ENCODE results near the gene GTF3C2.

Gene GTF3C2

DNA sequence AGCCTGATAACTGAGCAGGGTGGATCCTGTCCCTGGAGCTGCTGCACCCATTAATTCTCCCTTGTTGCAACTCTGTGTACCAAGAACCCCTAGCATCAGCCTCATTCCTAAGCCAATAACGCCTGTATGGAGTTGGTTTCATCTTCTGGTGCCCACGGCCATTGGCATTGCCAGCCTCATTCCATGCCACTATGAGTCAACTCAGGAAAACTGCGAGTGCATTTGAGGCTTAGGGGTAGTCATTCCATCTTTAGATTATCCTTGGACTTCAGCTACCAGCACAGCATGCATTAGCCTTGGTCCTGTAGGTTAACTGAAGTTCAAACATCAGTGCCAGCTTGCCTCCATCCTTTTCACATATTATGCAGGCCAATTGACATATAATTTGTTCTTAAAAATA, 75.7 kb downstream of the GTF3C2 start:
- no peak for TF ChIP-seq CREB1 (IDR thresholded peaks at IDR 0.05; ENCODE audit: low read depth)

DNA sequence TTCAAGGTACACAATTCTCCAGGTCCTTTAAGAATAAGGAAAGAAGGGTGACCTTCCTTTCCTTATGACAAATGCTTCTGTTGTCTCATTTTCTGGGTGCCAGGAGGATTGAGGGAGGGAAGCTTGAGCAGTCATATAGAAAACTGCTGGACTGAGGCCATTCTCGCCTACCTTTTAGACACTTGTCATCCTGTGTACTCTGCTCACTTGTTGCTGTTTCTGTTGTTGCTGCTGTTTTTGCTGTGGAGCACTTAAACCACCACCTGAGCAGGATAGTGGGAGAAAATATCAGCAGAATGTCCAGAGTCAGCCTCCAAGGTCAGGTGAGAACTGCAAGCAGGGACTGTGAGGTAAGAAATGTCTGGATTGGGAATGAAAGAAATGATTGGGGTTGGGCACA, 78.6 kb downstream of the GTF3C2 start:
- TF ChIP-seq ZBTB7A (IDR thresholded peaks at IDR 0.05; ENCODE audit: low read depth) (no peak), CEBPB (IDR thresholded peaks at IDR 0.05) (no peak), TEAD4 (IDR thresholded peaks at IDR 0.05) (no peak), MAX (IDR thresholded peaks at IDR 0.05) (no peak), EGR1 (IDR thresholded peaks at IDR 0.05) (no peak), RAD21 (IDR thresholded peaks at IDR 0.05; ENCODE audit: low read depth) (no peak), TAF1 (IDR thresholded peaks at IDR 0.05; ENCODE audit: low read depth) (no peak), TCF12 (IDR thresholded peaks at IDR 0.05; ENCODE audit: low read depth) (no peak), REST (IDR thresholded peaks at IDR 0.05; ENCODE audit: low read depth) (no peak), NFIC (IDR thresholded peaks at IDR 0.05) (no peak), USF1 (IDR thresholded peaks at IDR 0.05) (no peak), YY1 (IDR thresholded peaks at IDR 0.05; ENCODE audit: low read depth) (no peak), FOXM1 (IDR thresholded peaks at IDR 0.05; ENCODE audit: borderline replicate concordance, low read depth) (no peak), CREB1 (IDR thresholded peaks at IDR 0.05; ENCODE audit: low read depth) (no peak), EP300 (IDR thresholded peaks at IDR 0.05; ENCODE audit: borderline replicate concordance) (no peak)

Measured in Ishikawa (cell line).